GM18526 (cell line): ENCODE data around the gene OR10C1.

Experiments used
- POLR2A ChIP-seq: IDR thresholded peaks from 3 replicates; pipeline ENCODE4 v1.6.1; 2011; ENCODE audit not compliant: insufficient read length; ENCODE audit errors: extremely low read depth

OR10C1 gene

DNA sequence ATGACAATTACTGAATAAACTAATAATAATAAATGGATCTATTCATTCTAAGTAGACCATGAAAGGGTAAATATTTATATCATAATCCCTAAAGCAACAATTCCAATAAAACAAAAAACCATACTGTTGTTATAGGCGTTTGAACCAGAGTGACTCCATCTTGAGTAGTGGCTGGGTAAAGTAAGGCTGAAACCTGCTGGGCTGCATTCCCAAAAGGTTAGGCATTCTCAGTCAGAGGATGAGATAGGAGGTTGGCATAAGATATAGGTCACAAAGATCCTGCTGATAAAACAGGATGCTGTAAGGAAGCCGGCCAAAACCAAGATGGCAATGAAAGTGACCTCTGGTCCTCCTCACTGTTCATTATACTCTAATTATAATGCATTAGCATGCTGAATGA, 26.2 kb downstream of the OR10C1 start:
- TF ChIP-seq POLR2A: no peak

DNA sequence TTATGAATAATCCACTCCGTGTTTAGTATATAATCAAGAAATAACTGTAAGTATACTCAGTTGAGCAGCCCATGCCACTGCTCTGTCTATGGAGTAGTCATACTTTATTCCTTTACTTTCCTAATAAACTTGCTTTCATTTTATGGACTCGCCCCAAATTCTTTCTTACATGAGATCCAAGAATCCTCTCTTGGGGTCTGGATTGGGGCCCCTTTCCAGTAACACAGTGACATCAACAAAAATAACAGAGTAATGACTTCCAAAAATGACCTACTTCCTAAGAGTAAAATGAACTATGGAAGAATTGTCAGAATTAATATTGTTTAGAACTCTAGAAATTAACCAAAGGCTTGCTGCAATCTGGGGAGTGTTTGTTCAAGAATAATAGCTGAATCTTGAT, 26.7 kb downstream of the OR10C1 start:
- TF ChIP-seq POLR2A: no peak

DNA sequence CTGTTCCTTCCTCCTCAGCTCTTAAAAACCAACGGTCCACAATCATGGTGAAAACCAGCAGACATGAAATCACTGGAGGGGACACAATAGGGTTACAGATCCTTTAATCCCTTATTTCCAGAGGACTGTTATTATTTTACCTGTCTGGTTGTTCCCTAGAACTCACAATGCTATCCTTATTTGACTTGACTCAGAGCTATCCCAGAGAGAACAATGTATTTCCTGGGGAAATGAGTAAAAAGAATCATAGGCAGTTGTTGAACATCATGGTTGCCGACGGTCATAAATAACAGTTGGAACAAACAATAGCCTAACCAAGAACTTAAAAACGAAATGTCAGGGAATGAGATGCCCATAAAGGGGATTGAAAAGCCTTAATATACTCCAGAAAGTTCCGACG, 27.1 kb downstream of the OR10C1 start:
- TF ChIP-seq POLR2A: no peak

DNA sequence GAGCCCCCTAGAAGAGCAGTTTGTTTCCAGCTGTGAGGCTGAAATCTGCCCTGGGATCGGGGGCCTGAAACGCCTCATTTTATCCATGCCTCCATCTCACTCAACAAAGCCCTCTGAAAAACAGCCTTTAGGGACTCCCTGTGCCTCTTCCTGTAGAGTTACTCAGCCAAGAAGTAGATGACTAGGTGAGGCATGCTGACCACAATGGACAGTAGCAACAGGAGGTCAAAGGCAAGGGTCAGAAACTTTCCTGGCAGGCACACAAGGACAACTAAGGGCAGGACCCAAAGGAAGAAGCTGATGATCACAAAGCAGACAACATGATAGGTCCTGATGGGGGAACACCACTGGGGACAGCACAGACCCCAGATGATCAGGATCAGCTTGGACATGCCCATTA, 35.9 kb downstream of the OR10C1 start:
- no peak for TF ChIP-seq POLR2A

DNA sequence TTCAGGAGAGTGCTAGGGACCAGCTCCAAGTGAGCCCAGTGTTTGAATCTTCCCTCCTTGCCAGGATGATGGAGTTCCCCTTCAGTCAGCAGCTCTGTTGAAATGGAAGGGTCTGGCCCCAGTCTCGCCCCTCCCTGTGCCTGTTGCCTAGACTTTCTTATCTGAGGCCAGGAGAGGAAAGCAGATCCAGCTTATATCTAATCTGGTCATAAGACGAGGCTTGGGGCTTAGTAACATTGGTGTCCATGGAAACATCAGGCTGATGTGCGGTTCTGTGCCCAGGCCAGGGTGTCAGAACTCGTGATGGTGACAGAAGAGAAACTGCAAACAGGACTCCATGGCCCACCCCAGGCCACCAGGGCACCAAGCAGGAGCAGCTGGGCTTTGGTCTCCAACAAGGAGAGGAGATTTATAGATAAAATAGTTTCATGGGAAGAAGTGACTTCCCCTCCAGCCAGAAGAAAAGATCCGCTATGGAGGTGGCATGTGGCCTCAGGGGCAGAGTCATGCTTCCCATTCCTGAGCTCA, 38.9 kb downstream of the OR10C1 start:
- TF ChIP-seq POLR2A: no peak

DNA sequence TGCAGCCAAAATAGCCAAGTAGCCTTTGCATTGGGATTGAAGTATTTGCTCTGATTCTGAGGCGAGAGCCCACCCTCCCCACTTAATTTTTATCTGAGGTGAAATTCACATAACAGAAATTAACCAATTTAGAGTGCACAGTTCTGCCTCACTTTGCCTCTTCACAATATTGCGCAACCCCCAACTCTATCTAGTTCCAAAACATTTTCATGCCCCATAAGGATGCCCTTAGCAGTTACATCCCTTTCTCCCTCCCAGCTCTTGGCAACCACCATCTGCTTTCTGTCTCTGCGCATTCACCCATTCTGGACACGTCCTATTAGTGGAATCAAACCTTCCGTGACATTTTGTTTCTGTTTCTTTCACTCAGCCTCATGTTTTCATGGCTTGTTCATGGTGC, 39.6 kb downstream of the OR10C1 start:
- no peak for TF ChIP-seq POLR2A

DNA sequence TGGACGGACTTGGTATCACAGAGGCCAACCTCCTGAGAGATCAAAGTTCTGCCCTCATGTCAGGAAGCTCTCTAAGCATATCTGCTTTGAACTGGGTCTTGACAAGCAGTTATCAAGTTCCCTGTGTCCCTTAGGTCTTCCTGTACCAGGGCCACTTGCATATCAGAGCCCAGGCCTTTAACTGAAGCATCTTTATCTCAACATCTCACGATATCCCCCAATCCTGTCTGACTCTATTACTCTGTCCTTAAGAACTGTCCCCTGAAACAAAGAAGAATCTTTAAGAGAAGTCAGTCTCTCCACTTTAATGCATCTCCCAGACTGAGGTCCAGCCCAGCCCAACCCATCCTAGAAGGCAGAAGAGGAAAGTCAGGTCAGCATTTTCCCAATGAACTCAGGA, 40.5 kb downstream of the OR10C1 start:
- no peak for TF ChIP-seq POLR2A

DNA sequence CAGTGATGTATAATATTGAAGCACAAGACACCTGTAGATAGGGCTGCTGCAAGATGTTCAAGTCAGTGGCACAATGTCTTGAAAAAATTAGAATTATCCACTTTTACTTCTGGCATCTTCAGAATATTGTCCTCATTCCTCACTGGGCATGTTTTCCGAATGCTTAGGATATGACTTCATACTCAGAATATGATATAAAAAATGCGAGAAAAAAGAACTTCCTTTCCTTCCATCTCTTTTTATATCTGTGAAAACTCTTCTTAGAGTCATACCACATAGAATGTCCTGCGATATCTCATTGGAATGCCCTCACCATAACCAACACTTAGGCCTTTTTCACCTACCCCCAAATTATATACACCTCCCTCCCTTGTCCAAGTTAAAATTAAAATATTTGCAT, 44.1 kb downstream of the OR10C1 start:
- TF ChIP-seq POLR2A: no peak

DNA sequence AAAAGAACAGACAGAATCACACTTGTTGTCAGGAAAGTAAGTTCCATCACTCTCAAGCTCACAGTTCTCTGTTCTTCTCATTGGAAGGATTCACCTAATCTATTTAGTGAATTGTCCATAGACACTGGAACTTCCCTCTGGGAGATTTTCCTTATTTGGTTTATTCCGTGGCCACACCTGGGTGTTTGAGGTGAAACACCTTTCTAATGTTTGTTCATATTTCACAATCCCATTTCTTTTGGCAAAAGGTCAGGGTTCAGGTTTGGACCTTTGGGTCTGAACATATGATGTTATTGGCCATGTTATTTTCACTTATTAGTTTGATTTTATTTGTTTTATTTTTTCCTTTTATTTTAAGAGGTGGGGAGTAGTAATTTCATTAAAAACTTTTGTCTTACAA, 44.6 kb downstream of the OR10C1 start:
- TF ChIP-seq POLR2A: no peak

DNA sequence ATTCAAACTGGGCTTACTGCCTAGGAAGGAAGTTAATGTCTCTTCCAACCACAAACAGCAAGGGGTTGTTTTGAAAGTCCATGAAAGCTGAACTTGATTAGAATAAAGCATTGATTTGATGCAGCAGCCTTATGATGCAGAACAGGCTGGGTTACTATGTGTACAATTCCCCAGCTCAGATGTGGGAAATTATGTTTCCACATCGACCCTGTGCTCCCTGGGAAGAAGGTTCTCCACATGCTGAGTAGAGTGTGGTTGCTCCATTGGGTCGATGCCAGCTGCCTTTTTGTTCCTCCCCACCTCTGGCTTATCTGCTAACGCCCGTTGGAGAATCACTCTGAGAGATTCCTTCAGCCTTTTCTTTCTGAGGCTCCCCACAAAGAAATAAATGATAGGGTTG, 47.5 kb downstream of the OR10C1 start:
- no peak for TF ChIP-seq POLR2A

DNA sequence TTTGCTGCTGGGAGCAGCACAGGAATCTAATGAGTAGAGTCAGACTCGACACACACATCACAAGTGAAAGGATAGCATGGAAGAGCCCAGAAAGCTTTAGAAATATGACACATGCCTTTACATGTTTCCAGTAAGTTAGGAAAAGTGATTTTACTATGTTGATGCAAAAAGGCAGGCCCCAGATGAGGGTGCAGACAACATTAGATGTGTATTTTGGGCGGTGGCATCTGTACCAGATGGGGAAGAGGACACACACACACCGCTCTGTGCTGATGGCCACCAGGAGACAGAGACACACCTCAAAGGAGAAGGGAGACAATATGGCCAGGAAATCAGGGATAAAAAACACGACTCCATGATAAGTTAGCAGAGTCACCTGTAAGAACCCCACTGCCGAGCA, 48.0 kb downstream of the OR10C1 start:
- TF ChIP-seq POLR2A: no peak

DNA sequence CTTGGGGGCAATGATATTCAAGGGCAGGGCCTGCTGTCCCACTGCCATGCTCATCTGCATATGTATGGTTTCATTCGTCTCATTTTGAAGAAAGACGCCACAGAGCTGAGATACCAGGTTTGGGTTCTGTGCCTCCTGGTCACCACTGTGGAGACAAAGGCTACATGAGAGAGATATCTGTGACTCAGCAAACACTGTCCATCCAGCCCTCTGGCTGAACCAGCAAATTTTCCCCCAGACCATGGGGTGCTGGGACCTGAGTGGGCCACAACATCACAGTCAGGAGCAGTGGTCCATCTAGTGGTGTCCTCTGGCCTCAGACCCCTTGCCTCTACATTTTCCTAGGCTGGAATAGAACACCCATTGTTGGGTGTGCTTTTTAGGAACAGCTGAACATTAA, 48.6 kb downstream of the OR10C1 start, which contains the start of gene MAS1L:
TSS of gene MAS1L (minus strand) at position 297 of the 400 bp plus-strand sequence. CDS start at position 243, 54 bp downstream.
- TF ChIP-seq POLR2A: no peak

DNA sequence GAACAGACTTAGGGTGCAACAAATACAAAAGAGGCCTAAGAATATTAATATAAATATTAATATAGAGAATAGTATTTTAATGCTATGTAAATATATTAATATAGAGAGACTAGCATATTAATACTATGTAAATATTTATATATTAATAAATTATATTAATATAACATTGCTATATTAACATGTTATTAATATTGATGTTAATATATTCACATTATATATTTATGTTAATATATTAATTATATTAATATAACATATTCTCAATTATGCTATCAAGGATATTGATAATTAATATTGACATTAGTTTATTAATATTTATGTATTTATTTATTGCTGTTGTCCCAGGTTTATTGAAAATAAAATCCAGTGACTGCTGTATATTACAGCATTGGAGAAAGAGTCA, 49.8 kb downstream of the OR10C1 start:
- TF ChIP-seq POLR2A: no peak

DNA sequence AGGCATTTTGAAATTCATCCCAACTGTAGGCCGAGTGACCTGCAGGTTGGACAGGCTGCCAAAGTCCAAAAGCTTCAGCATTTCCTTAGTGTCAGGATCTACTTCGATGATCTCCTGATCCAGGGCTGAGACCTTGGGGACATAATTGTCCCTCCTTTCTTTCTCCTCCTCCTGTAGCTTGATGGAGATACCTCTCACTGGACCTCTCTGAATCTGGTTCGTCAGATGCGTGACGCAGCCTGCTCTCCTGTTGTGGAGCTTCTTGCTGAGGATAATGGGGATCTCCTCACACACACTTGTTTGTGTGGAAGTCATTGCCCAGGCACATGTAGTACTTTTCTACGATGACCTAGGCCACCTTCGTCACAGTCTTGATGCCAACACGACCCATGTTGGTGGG, 50.2 kb downstream of the OR10C1 start:
- no peak for TF ChIP-seq POLR2A

DNA sequence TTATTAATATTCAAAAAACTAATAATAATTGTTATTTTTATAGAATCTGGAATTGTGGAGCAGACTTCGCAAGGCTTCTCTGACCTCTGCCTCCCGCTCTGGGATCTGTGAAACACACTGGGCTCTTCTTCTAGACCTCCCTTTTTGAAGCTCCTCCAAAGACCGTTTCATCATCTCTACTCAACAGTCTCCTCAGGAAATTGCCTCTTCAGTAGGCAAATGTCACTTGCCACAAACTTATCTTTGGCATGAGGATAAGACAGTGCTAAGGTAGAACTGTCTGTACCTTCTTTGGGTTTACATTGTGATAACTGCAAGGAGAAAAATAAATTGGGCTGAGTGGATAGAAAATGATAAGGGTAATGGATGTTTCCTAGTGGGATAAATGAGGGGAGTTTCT, 50.9 kb downstream of the OR10C1 start:
- no peak for TF ChIP-seq POLR2A

DNA sequence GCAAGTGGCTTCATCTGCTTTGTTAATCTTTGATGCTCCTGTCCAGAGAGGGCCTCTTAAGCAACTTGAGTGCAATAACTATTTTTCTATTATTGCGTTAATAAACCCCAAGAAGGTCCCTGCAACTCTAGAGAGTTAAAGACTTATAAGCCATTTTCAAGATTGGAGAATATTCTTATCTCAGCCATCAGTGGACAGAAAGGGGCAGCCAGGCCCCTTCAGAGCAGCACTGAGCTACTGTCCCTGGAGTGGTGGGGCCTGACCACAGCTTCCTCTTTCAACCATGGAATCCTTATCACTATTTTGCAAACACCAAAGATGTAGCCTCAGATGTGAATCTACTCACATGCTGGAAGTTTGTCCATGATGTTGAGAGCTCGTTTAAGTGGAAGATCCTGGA, 51.4 kb downstream of the OR10C1 start:
- no peak for TF ChIP-seq POLR2A
